ENCODE measurements around the gene PAPPA.

DNA sequence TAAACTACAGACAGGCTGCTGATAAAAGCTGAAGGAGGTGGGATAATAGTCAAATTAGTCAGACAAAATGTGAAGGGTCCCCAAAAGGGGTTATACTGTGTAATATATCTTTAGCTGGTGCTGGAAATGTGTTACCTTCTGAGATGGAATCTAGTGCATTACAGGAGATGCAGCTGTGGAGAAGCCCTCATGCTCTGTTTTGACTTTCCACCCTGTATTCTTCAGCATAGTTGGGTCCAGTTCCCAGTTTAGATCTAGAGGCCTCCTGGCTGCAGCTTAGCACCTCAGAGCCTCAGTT is 122.6 kb downstream of the PAPPA start:
- no peak for TF ChIP-seq COPS2 (conservative IDR thresholded peaks at IDR 0.05)
- no peak for TF ChIP-seq NCOR1 (IDR thresholded peaks at IDR 0.05)
- no peak for TF ChIP-seq JUND (IDR thresholded peaks at IDR 0.05; ENCODE audit: borderline replicate concordance, low read depth, low read length)
- TF ChIP-seq JUND (tag; IDR thresholded peaks at IDR 0.05; ENCODE audit: borderline replicate concordance, low read depth, low read length) = no peak
- no peak for TF ChIP-seq CREBBP (IDR thresholded peaks at IDR 0.05; ENCODE audit: low read depth, low read length)
- TF ChIP-seq, protein P1, sequence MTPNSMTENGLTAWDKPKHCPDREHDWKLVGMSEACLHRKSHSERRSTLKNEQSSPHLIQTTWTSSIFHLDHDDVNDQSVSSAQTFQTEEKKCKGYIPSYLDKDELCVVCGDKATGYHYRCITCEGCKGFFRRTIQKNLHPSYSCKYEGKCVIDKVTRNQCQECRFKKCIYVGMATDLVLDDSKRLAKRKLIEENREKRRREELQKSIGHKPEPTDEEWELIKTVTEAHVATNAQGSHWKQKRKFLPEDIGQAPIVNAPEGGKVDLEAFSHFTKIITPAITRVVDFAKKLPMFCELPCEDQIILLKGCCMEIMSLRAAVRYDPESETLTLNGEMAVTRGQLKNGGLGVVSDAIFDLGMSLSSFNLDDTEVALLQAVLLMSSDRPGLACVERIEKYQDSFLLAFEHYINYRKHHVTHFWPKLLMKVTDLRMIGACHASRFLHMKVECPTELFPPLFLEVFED (CRISPR knock-in tag; conservative IDR thresholded peaks at IDR 0.05) = no peak
- TF ChIP-seq, protein P2, sequence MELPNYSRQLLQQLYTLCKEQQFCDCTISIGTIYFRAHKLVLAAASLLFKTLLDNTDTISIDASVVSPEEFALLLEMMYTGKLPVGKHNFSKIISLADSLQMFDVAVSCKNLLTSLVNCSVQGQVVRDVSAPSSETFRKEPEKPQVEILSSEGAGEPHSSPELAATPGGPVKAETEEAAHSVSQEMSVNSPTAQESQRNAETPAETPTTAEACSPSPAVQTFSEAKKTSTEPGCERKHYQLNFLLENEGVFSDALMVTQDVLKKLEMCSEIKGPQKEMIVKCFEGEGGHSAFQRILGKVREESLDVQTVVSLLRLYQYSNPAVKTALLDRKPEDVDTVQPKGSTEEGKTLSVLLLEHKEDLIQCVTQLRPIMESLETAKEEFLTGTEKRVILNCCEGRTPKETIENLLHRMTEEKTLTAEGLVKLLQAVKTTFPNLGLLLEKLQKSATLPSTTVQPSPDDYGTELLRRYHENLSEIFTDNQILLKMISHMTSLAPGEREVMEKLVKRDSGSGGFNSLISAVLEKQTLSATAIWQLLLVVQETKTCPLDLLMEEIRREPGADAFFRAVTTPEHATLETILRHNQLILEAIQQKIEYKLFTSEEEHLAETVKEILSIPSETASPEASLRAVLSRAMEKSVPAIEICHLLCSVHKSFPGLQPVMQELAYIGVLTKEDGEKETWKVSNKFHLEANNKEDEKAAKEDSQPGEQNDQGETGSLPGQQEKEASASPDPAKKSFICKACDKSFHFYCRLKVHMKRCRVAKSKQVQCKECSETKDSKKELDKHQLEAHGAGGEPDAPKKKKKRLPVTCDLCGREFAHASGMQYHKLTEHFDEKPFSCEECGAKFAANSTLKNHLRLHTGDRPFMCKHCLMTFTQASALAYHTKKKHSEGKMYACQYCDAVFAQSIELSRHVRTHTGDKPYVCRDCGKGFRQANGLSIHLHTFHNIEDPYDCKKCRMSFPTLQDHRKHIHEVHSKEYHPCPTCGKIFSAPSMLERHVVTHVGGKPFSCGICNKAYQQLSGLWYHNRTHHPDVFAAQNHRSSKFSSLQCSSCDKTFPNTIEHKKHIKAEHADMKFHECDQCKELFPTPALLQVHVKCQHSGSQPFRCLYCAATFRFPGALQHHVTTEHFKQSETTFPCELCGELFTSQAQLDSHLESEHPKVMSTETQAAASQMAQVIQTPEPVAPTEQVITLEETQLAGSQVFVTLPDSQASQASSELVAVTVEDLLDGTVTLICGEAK (IDR thresholded peaks at IDR 0.05) = no peak
- TF ChIP-seq, protein P2 (CRISPR knock-in tag; IDR thresholded peaks at IDR 0.05) = no peak
- TF ChIP-seq, protein P3, sequence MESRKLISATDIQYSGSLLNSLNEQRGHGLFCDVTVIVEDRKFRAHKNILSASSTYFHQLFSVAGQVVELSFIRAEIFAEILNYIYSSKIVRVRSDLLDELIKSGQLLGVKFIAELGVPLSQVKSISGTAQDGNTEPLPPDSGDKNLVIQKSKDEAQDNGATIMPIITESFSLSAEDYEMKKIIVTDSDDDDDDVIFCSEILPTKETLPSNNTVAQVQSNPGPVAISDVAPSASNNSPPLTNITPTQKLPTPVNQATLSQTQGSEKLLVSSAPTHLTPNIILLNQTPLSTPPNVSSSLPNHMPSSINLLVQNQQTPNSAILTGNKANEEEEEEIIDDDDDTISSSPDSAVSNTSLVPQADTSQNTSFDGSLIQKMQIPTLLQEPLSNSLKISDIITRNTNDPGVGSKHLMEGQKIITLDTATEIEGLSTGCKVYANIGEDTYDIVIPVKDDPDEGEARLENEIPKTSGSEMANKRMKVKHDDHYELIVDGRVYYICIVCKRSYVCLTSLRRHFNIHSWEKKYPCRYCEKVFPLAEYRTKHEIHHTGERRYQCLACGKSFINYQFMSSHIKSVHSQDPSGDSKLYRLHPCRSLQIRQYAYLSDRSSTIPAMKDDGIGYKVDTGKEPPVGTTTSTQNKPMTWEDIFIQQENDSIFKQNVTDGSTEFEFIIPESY (CRISPR knock-in tag; IDR thresholded peaks at IDR 0.05) = no peak
- TF ChIP-seq, protein P4, sequence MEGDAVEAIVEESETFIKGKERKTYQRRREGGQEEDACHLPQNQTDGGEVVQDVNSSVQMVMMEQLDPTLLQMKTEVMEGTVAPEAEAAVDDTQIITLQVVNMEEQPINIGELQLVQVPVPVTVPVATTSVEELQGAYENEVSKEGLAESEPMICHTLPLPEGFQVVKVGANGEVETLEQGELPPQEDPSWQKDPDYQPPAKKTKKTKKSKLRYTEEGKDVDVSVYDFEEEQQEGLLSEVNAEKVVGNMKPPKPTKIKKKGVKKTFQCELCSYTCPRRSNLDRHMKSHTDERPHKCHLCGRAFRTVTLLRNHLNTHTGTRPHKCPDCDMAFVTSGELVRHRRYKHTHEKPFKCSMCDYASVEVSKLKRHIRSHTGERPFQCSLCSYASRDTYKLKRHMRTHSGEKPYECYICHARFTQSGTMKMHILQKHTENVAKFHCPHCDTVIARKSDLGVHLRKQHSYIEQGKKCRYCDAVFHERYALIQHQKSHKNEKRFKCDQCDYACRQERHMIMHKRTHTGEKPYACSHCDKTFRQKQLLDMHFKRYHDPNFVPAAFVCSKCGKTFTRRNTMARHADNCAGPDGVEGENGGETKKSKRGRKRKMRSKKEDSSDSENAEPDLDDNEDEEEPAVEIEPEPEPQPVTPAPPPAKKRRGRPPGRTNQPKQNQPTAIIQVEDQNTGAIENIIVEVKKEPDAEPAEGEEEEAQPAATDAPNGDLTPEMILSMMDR (IDR thresholded peaks at IDR 0.05 in 2 of 3, conservative IDR thresholded peaks at IDR 0.05 in 1 of 3; ENCODE audit: insufficient read depth in 2 of 3, low read depth in 1 of 3, low read length in 3 of 3) = no peak
- no peak for TF ChIP-seq CEBPB (tag; IDR thresholded peaks at IDR 0.05)
- no peak for TF ChIP-seq ZNF253 (CRISPR knock-in tag; conservative IDR thresholded peaks at IDR 0.05)
- no peak for TF ChIP-seq JUN (IDR thresholded peaks at IDR 0.05; ENCODE audit: borderline replicate concordance, low read depth, low read length)
- no peak for TF ChIP-seq JUN (CRISPR knock-in tag; IDR thresholded peaks at IDR 0.05; ENCODE audit: borderline replicate concordance)
